Astrocyte (in vitro differentiated cells and primary cell): ENCODE data around the gene CCNI. TPM values are rescaled to one million over a fixed set of nuclear protein-coding genes. Genes with fewer than 3 reads are reported as not detected.

ENCODE experiments used
- DNase-seq: peaks from one replicate; pipeline ENCODE4 v3.0.0-alpha.2; 2010; ENCODE audit warnings: low read depth
- FAIRE-seq: peaks from 2 replicates; lab custom pipeline; 2011; peaks lifted over from hg19 to GRCh38; lab: Jason Lieb, UNC
- H2AFZ ChIP-seq: 2 replicates; pipeline ENCODE4 v1.6.0; 2012; ENCODE audit warnings: low read depth, low read length, inconsistent platforms
- H3K27ac ChIP-seq: 2 replicates; pipeline ENCODE4 v1.5.1; 2011; ENCODE audit warnings: low read depth, low read length, inconsistent platforms
- H3K27me3 ChIP-seq: 2 replicates; pipeline ENCODE4 v1.6.0; 2011; ENCODE audit warnings: low read length, inconsistent platforms; ENCODE audit not compliant: insufficient read depth
- H3K36me3 ChIP-seq: 2 replicates; pipeline ENCODE4 v1.5.1; 2011; ENCODE audit warnings: low read length, inconsistent platforms; ENCODE audit not compliant: insufficient read depth
- H3K4me1 ChIP-seq: 2 replicates; pipeline ENCODE4 v1.5.1; 2011; ENCODE audit warnings: low read length, inconsistent platforms; ENCODE audit not compliant: insufficient read depth
- H3K4me2 ChIP-seq: 2 replicates; pipeline ENCODE4 v1.6.0; 2012; ENCODE audit warnings: low read length, inconsistent platforms
- H3K4me3 ChIP-seq: 2 replicates; pipeline ENCODE4 v1.5.1; 2011; ENCODE audit warnings: low read depth, mild to moderate bottlenecking, low read length, inconsistent platforms; ENCODE audit not compliant: insufficient read depth
- H3K79me2 ChIP-seq: 2 replicates; pipeline ENCODE4 v1.6.0; 2012; ENCODE audit warnings: mild to moderate bottlenecking, low read length, inconsistent platforms; ENCODE audit not compliant: insufficient read depth
- H3K9ac ChIP-seq: 2 replicates; pipeline ENCODE4 v1.6.0; 2012; ENCODE audit warnings: mild to moderate bottlenecking, low read length, inconsistent platforms
- H3K9me3 ChIP-seq: 2 replicates; pipeline ENCODE4 v1.5.1; 2012; ENCODE audit warnings: low read depth, mild to moderate bottlenecking, low read length, inconsistent platforms; ENCODE audit not compliant: insufficient read depth
- H4K20me1 ChIP-seq: 2 replicates; pipeline ENCODE4 v1.6.0; 2012; ENCODE audit warnings: low read length, inconsistent platforms; ENCODE audit not compliant: insufficient read depth
- H3K27ac Mint-ChIP-seq: one replicate; pipeline ENCODE4 v1.8.0; 2021; ENCODE audit warnings: mild to moderate bottlenecking, mixed read lengths; ENCODE audit not compliant: unreplicated experiment
- H3K27me3 Mint-ChIP-seq: one replicate; pipeline ENCODE4 v1.8.0; 2021; ENCODE audit warnings: low read depth, mixed read lengths; ENCODE audit not compliant: unreplicated experiment
- H3K36me3 Mint-ChIP-seq: one replicate; pipeline ENCODE4 v1.8.0; 2021; ENCODE audit warnings: low read depth, mixed read lengths; ENCODE audit not compliant: unreplicated experiment
- H3K4me1 Mint-ChIP-seq: one replicate; pipeline ENCODE4 v1.8.0; 2021; ENCODE audit warnings: low read depth, mixed read lengths; ENCODE audit not compliant: unreplicated experiment
- H3K4me3 Mint-ChIP-seq: one replicate; pipeline ENCODE4 v1.8.0; 2021; ENCODE audit warnings: mild to moderate bottlenecking, moderate library complexity, mixed read lengths; ENCODE audit not compliant: unreplicated experiment
- H3K9me3 Mint-ChIP-seq: one replicate; pipeline ENCODE4 v1.8.0; 2021; ENCODE audit warnings: mild to moderate bottlenecking, mixed read lengths; ENCODE audit not compliant: unreplicated experiment
- CTCF ChIP-seq: IDR thresholded peaks from 2 replicates; pipeline ENCODE4 v1.5.1; 2011; ENCODE audit warnings: low read depth, mild to moderate bottlenecking, inconsistent platforms, low read length, moderate library complexity; ENCODE audit not compliant: insufficient read depth
- EZH2 ChIP-seq: IDR thresholded peaks from 2 replicates; pipeline ENCODE4 v1.6.1; 2012; ENCODE audit warnings: mild to moderate bottlenecking, low read length, inconsistent platforms; ENCODE audit not compliant: insufficient read depth
- total RNA-seq: library from RNA; stranded (reverse); gene quantifications from 2 replicates; pipeline ENCODE4 v1.2.1, GENCODE V29; 2021

CCNI gene
- total RNA-seq, 1 donor from 2014 or later, result 141 TPM

GRCh38 chr4:77079281-77079680 is 3.5 kb upstream of the CCNI start:
- FAIRE-seq, result no peak
- Histone ChIP-seq H3K4me2 (no peak overlapping the region), H3K4me3 (no peak overlapping the region), H4K20me1 (peaks cover 7% of the 10 kb centered on the region), H3K4me1 (peaks cover 3% of the 10 kb centered on the region), H3K9me3 (no peaks in the 10 kb centered on the region), H3K27me3 (no peaks in the 10 kb centered on the region), H3K27ac (no peak overlapping the region), H3K9ac (no peak overlapping the region), H3K79me2 (peaks cover 26% of the 10 kb centered on the region), H2AFZ (no peak overlapping the region), H3K36me3 (no peaks in the 10 kb centered on the region)
- Mint-ChIP-seq H3K4me3 (peak overlapping the region; percentile 34), H3K36me3 (no peaks in the 10 kb centered on the region), H3K27me3 (no peaks in the 10 kb centered on the region), H3K9me3 (no peaks in the 10 kb centered on the region), H3K4me1 (peaks cover 4% of the 10 kb centered on the region), H3K27ac (no peak overlapping the region)
- no peak for TF ChIP-seq CTCF
- no peak for TF ChIP-seq EZH2
- no peak for DNase-seq

DNA sequence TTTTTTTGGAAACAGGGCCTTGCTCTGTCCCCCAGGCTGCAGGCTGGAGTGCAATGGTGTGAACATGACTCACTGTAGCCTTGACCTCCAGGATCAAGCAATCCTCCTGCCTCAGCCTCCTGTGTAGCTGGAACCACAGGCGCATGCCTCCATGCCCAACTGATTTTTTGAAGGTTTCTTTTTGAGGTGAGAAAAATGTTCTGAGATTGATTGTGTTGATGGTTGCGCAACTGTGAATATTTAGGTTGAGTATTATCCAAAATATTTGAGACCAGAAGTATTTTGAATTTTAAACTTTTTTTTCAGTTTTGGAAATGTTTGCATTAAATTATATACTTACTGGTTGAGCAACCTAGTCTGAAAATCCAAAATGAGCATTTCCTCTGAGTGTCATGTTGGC is 2.6 kb upstream of the CCNI start:
- H3K27ac ChIP-seq, result no peak overlapping the region
- FAIRE-seq, result no peak
- Mint-ChIP-seq H3K9me3 (no peaks in the 10 kb centered on the region), H3K4me1 (peaks cover 4% of the 10 kb centered on the region), H3K27ac (no peak overlapping the region), H3K27me3 (no peaks in the 10 kb centered on the region), H3K4me3 (no peak overlapping the region), H3K36me3 (no peaks in the 10 kb centered on the region)
- peaks cover 6% of the 10 kb centered on the region for H3K4me1 ChIP-seq
- DNase-seq, result no peak
- no peaks in the 10 kb centered on the region for H3K36me3 ChIP-seq
- H2AFZ ChIP-seq, result no peak overlapping the region
- no peaks in the 10 kb centered on the region for H3K27me3 ChIP-seq
- no peak overlapping the region for H3K4me3 ChIP-seq
- TF ChIP-seq EZH2 (no peak), CTCF (no peak)
- H3K9me3 ChIP-seq, result no peaks in the 10 kb centered on the region
- peaks cover 35% of the 10 kb centered on the region for H3K79me2 ChIP-seq
- no peak overlapping the region for H3K9ac ChIP-seq
- H3K4me2 ChIP-seq, result no peak overlapping the region
- H4K20me1 ChIP-seq, result peaks cover 16% of the 10 kb centered on the region

- Histone ChIP-seq H3K4me1 (peaks cover 18% of the 10 kb centered on the region), H2AFZ (no peak overlapping the region), H3K4me2 (peak overlapping the region; percentile 88), H4K20me1 (peaks cover 29% of the 10 kb centered on the region), H3K9ac (peak overlapping the region; percentile 98), H3K27ac (peak overlapping the region; percentile 100), H3K79me2 (peaks cover 48% of the 10 kb centered on the region), H3K9me3 (no peaks in the 10 kb centered on the region), H3K4me3 (peak overlapping the region; percentile 79), H3K36me3 (no peaks in the 10 kb centered on the region), H3K27me3 (no peaks in the 10 kb centered on the region)
- H3K4me1 Mint-ChIP-seq, result peaks cover 4% of the 10 kb centered on the region
- FAIRE-seq, result no peak
- TF ChIP-seq EZH2, result no peak
- H3K27ac Mint-ChIP-seq, result peak overlapping the region; percentile 100
- H3K4me3 Mint-ChIP-seq, result peak overlapping the region; percentile 95
- H3K36me3 Mint-ChIP-seq, result no peaks in the 10 kb centered on the region
- H3K27me3 Mint-ChIP-seq, result no peaks in the 10 kb centered on the region
- H3K9me3 Mint-ChIP-seq, result no peaks in the 10 kb centered on the region
- DNase-seq, result no peak
Measured at GRCh38 chr4:77076889-77077635, 1.3 kb upstream of the CCNI start.
